ENCODE measurements around the gene INMT. TPM values are rescaled to one million over a fixed set of nuclear protein-coding genes. Genes with fewer than 3 reads are reported as not detected.

INMT gene
- total RNA-seq, 1 experiment from 2014 or later = not detected

DNA sequence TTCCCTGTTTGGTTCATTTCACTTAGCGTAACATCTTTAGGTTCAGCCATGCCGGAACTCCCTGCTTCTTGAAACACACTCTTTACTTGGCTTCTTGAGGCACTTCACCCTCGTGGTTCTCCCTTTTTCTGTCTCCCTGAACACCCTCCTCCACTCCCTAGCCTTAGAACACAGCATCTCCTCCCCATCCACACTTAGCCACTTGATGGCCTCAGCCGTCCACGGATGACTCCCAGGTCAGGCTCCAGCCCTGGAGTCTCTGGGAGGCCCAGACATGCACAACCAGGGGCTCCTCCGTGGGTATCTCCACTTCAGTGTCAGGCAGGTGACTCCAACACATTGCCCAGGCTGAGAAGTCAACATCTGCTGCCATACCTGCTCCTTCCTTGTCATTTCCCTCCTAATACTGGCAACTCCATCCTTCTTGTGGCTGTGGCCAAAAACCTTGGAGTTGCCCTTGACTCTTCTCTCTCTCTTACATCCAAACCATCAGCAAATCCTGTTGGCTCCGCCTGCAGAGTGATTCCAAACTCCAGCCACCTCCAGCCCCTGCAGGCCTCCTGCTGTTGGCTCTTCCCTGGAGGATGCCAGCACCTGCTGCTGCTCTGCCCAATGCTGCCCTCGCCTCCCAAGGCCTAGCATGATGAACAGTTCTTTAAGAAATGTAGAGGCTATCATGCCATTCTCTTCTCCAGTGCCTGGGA is 8.4 kb upstream of the INMT start:
- in situ Hi-C loops (cut with HindIII; ENCODE audit: low pct_unique_long_range_greater_than_20kb, low sequenced_read_pairs) = no loop called here
- DNase-seq (ENCODE audit: low read depth) = no peak

DNA sequence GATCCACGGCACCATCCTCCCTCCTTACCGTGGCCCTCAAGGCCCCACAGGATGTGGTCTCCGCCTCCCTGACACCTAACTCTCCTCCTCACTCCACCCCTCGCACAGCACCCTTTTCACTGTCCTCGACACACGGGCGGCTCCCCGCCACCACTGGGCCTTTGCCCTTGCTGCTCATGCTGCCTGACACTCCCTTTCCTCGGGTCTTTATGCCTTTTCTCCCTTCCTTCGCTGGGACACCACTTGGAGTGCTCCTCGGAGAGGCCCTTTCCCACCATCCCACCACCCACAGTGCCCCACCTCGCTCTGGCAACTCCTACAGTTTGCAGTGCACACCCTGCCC is 7.9 kb upstream of the INMT start:
- no peak for DNase-seq (ENCODE audit: low read depth)
- in situ Hi-C loops (cut with HindIII; ENCODE audit: low pct_unique_long_range_greater_than_20kb, low sequenced_read_pairs) = no loop called here

DNA sequence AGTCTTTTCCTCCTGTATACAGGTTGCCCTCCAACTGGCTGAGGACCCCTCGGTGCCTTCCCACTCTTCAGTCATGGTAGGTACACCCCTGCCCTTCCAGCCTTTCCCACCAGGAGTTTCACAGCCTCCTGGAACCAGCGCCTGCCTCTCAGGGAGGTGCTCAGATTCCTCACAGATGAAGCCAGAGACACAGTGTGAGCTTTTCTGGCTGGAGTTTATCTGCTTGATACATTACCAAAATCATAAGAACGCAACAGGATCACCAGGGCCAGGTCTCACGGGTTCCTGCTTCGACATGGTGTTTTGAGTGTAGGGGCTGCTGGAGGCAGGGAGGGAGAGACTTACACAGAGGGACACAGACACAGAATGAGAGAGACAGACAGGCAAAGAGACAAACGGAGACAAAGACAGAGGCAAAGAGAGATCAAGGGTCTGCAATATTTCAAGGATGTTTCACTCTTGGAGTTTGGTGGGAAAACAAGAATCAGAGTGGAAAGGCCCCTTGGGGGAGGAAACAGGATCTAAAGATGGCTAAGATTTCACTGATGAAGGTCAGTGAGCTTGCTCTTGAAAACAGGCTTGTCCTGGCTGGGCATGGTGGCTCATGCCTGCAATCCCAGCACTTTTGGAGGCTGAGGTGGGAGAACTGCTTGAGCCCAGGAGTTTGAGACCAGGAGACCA is 6.5 kb upstream of the INMT start:
- DNase-seq (ENCODE audit: low read depth) = no peak
- in situ Hi-C loops (cut with HindIII; ENCODE audit: low pct_unique_long_range_greater_than_20kb, low sequenced_read_pairs) = no loop called here

DNA sequence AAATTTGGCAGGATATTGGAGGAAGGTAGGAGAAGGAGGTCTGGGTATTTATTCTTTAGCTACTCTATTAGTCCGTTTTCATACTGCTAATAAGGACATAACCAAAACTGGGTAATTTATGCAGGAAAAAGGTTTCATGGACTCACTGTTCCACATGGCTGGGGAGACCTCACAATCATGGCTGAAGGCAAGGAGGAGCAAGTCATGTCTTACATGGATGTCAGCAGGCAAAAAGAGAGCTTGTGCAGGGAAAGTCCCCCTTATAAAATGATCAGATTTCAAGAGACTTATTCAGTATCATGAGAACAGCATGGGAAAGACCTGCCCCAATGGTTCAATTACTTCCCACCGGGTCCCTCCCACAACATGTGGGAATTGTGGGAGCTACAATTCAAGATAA is 1.9 kb upstream of the INMT start:
- no peak for DNase-seq (ENCODE audit: low read depth)
- in situ Hi-C loops (cut with HindIII; ENCODE audit: low pct_unique_long_range_greater_than_20kb, low sequenced_read_pairs) = no loop called here

GRCh38 chr7:30750683-30751650 is 968 bp upstream of the INMT start:
- DNase-seq (ENCODE audit: low read depth) = no peak
- in situ Hi-C loops (cut with HindIII; ENCODE audit: low pct_unique_long_range_greater_than_20kb, low sequenced_read_pairs) = no loop called here

DNA sequence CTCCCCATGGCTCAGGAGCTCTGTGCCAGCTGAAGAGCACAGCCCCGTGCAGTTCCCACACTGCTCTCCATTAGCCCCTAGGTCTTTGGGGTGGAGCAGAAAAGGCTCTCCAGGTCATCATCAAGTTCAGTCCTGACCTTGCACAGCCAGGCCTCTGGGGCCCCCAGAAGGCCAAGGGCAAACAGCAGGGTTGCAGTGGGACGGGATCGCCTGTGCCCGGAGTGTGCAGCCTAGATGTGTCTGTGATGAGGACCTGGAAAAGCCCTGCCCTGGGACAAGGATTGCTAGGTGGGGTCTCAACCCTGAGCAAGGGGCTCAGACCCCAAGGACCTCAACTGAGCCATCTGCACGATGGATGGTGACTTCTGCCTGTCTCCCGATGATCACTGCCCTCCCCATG is 549 bp downstream of the INMT start:
- DNase-seq (ENCODE audit: low read depth) = no peak
- in situ Hi-C loops (cut with HindIII; ENCODE audit: low pct_unique_long_range_greater_than_20kb, low sequenced_read_pairs) = no loop called here

GRCh38 chr7:30752979-30753378 is 1.0 kb downstream of the INMT start:
- no peak for DNase-seq (ENCODE audit: low read depth)
- in situ Hi-C loops (cut with HindIII; ENCODE audit: low pct_unique_long_range_greater_than_20kb, low sequenced_read_pairs) = no loop called here

DNA sequence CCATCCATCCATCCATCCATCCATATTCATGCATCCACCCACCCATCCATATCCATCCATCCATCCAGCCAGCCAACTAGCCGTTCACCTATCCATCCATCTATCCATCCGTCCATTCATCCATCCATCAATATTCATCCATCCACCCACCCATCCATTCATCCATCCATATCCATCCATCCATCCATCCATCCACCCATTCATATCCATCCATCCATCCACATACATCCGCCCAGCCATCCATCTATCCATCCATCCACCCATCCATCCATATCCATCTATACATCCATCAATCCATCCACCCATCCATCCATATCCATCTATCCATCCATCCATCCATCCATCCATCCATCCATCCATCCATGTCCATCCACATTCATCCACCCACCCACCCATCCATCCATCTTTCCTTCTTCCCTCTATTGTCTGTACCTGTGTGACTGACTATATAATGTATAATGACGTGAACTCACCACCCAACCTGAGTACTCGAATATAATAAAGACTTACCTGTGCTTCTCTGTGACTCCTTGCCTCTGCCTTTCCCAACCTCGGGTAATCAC is 2.5 kb downstream of the INMT start:
- in situ Hi-C loops (cut with HindIII; ENCODE audit: low pct_unique_long_range_greater_than_20kb, low sequenced_read_pairs) = no loop called here
- no peak for DNase-seq (ENCODE audit: low read depth)

- in situ Hi-C loops (cut with HindIII; ENCODE audit: low pct_unique_long_range_greater_than_20kb, low sequenced_read_pairs) = no loop called here
These were observed 3.6 kb downstream of the INMT start for GRCh38 chr7:30755384-30756154.

GRCh38 chr7:30757342-30757692 is 5.4 kb downstream of the INMT start:
- in situ Hi-C loops (cut with HindIII; ENCODE audit: low pct_unique_long_range_greater_than_20kb, low sequenced_read_pairs) = no loop called here
- no peak for DNase-seq (ENCODE audit: low read depth)

More at GRCh38 chr7:30755384-30756154, 3.6 kb downstream of the INMT start:
- no peak for DNase-seq (ENCODE audit: low read depth)

GRCh38 chr7:30760514-30761213 is 8.7 kb downstream of the INMT start:
- DNase-seq (ENCODE audit: low read depth) = no peak
- in situ Hi-C loops (cut with HindIII; ENCODE audit: low pct_unique_long_range_greater_than_20kb, low sequenced_read_pairs) = no loop called here

DNA sequence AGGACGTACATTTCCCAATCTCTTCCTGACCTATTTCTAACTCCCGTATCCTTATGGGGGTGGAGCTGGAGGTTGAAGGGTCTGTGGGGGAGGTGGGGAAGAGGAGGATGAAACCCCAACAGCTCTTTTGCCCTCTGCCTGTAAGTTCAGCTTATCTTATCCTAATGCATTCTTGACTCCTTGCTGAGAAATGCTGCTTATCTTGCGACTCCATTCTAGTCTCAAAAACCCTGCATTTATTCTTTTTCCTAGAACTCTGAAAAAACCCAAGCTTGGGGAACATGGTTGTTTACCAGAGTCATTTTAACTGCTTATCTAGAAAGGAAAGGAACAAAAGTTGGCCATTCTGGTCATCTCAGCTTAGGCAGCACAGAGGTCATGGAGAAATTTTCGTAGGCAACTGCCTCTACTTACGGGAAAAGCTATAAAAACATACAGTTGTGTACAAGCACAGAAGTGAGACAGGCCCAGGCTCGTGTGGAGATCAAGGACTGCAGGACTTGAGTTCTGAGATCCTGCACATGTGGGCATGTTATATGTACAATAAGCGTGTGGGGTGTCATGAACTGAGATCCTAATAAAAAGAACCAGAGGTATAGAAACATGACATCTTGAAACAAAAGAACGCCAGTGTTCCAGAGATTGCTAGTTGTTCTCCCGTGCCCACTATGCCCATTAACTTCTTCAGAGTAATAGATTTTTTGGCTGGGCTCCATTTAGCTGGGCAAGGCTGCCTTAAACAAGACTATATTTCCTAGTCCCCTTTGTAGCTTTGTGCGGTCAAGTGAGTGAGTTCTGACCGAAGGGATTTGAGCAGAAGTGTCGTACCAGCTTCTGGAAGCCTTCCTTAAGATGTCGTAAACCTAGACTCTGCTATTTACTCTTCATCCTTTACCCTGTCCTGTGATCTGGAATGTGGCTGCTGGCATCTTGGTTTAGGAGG is 9.6 kb downstream of the INMT start:
- in situ Hi-C loops (cut with HindIII; ENCODE audit: low pct_unique_long_range_greater_than_20kb, low sequenced_read_pairs) = no loop called here
- DNase-seq (ENCODE audit: low read depth) = no peak

- DNase-seq (ENCODE audit: low read depth) = no peak
- in situ Hi-C loops (cut with HindIII; ENCODE audit: low pct_unique_long_range_greater_than_20kb, low sequenced_read_pairs) = no loop called here
These were observed 12.4 kb downstream of the INMT start for GRCh38 chr7:30764030-30764975.

DNA sequence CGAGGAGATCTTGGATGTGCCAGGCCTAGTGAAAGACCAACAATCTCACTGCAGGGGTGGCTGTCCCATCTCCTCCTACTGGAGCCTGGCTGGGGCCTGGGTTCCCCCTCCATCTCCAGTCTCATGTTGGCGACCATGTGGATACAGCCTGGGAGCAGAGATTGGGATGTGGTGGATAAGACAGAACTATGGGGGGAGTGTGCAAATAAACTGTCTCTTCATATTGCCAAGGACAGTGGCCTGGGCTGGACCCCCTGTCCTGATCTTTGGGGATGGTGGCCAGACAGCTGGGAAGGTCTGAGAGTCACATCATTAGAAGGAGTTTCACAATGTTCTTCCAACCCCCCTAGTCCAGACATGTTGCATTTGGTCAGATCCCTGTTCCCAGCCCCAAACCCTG is 13.5 kb downstream of the INMT start:
- in situ Hi-C loops (cut with HindIII; ENCODE audit: low pct_unique_long_range_greater_than_20kb, low sequenced_read_pairs) = no loop called here
- DNase-seq (ENCODE audit: low read depth) = no peak

GRCh38 chr7:30770845-30771173 is 18.9 kb downstream of the INMT start:
- DNase-seq (ENCODE audit: low read depth) = no peak
- in situ Hi-C loops (cut with HindIII; ENCODE audit: low pct_unique_long_range_greater_than_20kb, low sequenced_read_pairs) = no loop called here
